ENCODE measurements around the gene ZNF205. TPM values are rescaled to one million over a fixed set of nuclear protein-coding genes. Genes with fewer than 3 reads are reported as not detected.

Gene ZNF205
- total RNA-seq, 1 donor from 2014 or later = 25.1 TPM

GRCh38 chr16:3118846-3119245 is 6.5 kb downstream of the ZNF205 start:
- TF ChIP-seq CTCF (IDR thresholded peaks at IDR 0.05; ENCODE audit: insufficient read depth, low read length, poor library complexity, severe bottlenecking) = no peak
- DNase-seq (ENCODE audit: low read depth) = no peak
- Histone ChIP-seq H3K27me3 (ENCODE audit: control insufficient read depth, insufficient read depth, low read length) (no peaks in the 10 kb centered on the region), H3K36me3 (ENCODE audit: control insufficient read depth, insufficient read depth, low read length) (peaks cover 2% of the 10 kb centered on the region), H3K4me3 (ENCODE audit: low read depth, low read length) (no peak overlapping the region)

GRCh38 chr16:3119286-3119685 is 6.9 kb downstream of the ZNF205 start:
- Histone ChIP-seq H3K36me3 (ENCODE audit: control insufficient read depth, insufficient read depth, low read length) (peaks cover 2% of the 10 kb centered on the region), H3K27me3 (ENCODE audit: control insufficient read depth, insufficient read depth, low read length) (no peaks in the 10 kb centered on the region)
- no peak for DNase-seq (ENCODE audit: low read depth)

GRCh38 chr16:3119701-3120408 is 7.5 kb downstream of the ZNF205 start:
- no peak overlapping the region for H3K4me3 ChIP-seq (ENCODE audit: low read depth, low read length)
- no peak for TF ChIP-seq CTCF (IDR thresholded peaks at IDR 0.05; ENCODE audit: insufficient read depth, low read length, poor library complexity, severe bottlenecking)
- DNase-seq (ENCODE audit: low read depth) = no peak
- no peaks in the 10 kb centered on the region for H3K27me3 ChIP-seq (ENCODE audit: control insufficient read depth, insufficient read depth, low read length)
- H3K36me3 ChIP-seq (ENCODE audit: control insufficient read depth, insufficient read depth, low read length) = peaks cover 2% of the 10 kb centered on the region

More at GRCh38 chr16:3119286-3119685, 6.9 kb downstream of the ZNF205 start:
- no peak for TF ChIP-seq CTCF (IDR thresholded peaks at IDR 0.05; ENCODE audit: insufficient read depth, low read length, poor library complexity, severe bottlenecking)
- no peak overlapping the region for H3K4me3 ChIP-seq (ENCODE audit: low read depth, low read length)

- Histone ChIP-seq H3K36me3 (ENCODE audit: control insufficient read depth, insufficient read depth, low read length) (peaks cover 2% of the 10 kb centered on the region), H3K27me3 (ENCODE audit: control insufficient read depth, insufficient read depth, low read length) (no peaks in the 10 kb centered on the region), H3K4me3 (ENCODE audit: low read depth, low read length) (no peak overlapping the region)
- no peak for DNase-seq (ENCODE audit: low read depth)
- TF ChIP-seq CTCF (IDR thresholded peaks at IDR 0.05; ENCODE audit: insufficient read depth, low read length, poor library complexity, severe bottlenecking) = no peak
Observed at GRCh38 chr16:3120435-3120834, 8.0 kb downstream of the ZNF205 start.

GRCh38 chr16:3121851-3122467 is 9.6 kb downstream of the ZNF205 start:
- Histone ChIP-seq H3K36me3 (ENCODE audit: control insufficient read depth, insufficient read depth, low read length) (peaks cover 2% of the 10 kb centered on the region), H3K4me3 (ENCODE audit: low read depth, low read length) (no peak overlapping the region), H3K27me3 (ENCODE audit: control insufficient read depth, insufficient read depth, low read length) (no peaks in the 10 kb centered on the region)
- no peak for TF ChIP-seq CTCF (IDR thresholded peaks at IDR 0.05; ENCODE audit: insufficient read depth, low read length, poor library complexity, severe bottlenecking)
- no peak for DNase-seq (ENCODE audit: low read depth)

Data from kidney epithelial cell (primary cell).